ENCODE results near the gene GPR143.

DNA sequence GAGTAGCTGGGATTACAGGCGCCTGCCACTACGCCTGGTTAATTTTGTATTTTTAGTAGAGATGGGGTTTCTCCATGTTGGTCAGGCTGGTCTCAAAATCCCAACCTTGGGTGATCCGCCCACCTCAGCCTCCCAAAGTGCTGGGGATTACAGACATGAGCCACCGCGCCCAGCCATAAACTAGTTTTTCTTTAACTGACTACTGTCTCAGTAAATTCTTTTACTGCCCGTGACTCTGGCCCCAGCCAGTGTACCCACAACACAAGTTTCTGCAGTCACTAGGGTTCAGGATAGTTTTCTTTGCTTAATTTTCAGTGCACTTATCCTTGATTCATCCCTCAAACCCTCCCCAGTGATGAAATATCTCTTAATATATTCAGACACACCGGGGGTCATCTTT, 28.8 kb upstream of the GPR143 start:
- TF ChIP-seq LARP7 (IDR thresholded peaks at IDR 0.05) (no peak), CHD1 (IDR thresholded peaks at IDR 0.05; ENCODE audit: low read depth, low read length) (no peak), ZNF24 (IDR thresholded peaks at IDR 0.05) (no peak), CEBPB (IDR thresholded peaks at IDR 0.05; ENCODE audit: borderline replicate concordance in 1 of 2, low read depth in 2 of 2, low read length in 2 of 2) (no peak), MXI1 (IDR thresholded peaks at IDR 0.05; ENCODE audit: low read depth, low read length) (no peak), YY1 (IDR thresholded peaks at IDR 0.05; ENCODE audit: low read depth, low read length) (no peak), EP300 (IDR thresholded peaks at IDR 0.05; ENCODE audit: borderline replicate concordance in 1 of 2, control insufficient read depth in 1 of 2, low read depth in 2 of 2, low read length in 2 of 2) (no peak), POLR2A (IDR thresholded peaks at IDR 0.05; ENCODE audit: low read depth, low read length) (no peak), EZH2 (IDR thresholded peaks at IDR 0.05; ENCODE audit: borderline replicate concordance, control insufficient read depth, low read depth, low read length) (no peak), IKZF1 (conservative IDR thresholded peaks at IDR 0.05) (no peak), REST (IDR thresholded peaks at IDR 0.05; ENCODE audit: low read depth, low read length) (no peak), ZNF384 (IDR thresholded peaks at IDR 0.05; ENCODE audit: borderline replicate concordance, low read depth, low read length) (no peak), PML (IDR thresholded peaks at IDR 0.05; ENCODE audit: low read length) (no peak)
- TF ChIP-seq, protein P1, sequence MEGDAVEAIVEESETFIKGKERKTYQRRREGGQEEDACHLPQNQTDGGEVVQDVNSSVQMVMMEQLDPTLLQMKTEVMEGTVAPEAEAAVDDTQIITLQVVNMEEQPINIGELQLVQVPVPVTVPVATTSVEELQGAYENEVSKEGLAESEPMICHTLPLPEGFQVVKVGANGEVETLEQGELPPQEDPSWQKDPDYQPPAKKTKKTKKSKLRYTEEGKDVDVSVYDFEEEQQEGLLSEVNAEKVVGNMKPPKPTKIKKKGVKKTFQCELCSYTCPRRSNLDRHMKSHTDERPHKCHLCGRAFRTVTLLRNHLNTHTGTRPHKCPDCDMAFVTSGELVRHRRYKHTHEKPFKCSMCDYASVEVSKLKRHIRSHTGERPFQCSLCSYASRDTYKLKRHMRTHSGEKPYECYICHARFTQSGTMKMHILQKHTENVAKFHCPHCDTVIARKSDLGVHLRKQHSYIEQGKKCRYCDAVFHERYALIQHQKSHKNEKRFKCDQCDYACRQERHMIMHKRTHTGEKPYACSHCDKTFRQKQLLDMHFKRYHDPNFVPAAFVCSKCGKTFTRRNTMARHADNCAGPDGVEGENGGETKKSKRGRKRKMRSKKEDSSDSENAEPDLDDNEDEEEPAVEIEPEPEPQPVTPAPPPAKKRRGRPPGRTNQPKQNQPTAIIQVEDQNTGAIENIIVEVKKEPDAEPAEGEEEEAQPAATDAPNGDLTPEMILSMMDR (IDR thresholded peaks at IDR 0.05 in 2 of 3, conservative IDR thresholded peaks at IDR 0.05 in 1 of 3; ENCODE audit: control insufficient read depth in 2 of 3, extremely low read depth in 1 of 3, insufficient read depth in 1 of 3, low read depth in 3 of 3, low read length in 3 of 3) = no peak

All from GM12878 (cell line).